IPS-18a (cell line): Measurements from ENCODE around the gene PDE7B.
"Not testable (repeated sequence)": the region's sequence is repeated elsewhere in the genome, so short reads cannot be mapped to it uniquely, and the experiment has no call there.

Source experiments
- H3K27ac ChIP-seq: one replicate; pipeline ENCODE4 v1.5.1; 2013; ENCODE audit warnings: low read length
- H3K27me3 ChIP-seq: one replicate; pipeline ENCODE4 v1.6.1; 2013; ENCODE audit warnings: mild to moderate bottlenecking, low read length; ENCODE audit not compliant: control insufficient read depth, insufficient read depth
- H3K36me3 ChIP-seq: one replicate; pipeline ENCODE4 v1.6.1; 2013; ENCODE audit warnings: low read depth, low read length; ENCODE audit not compliant: control insufficient read depth
- H3K4me1 ChIP-seq: one replicate; pipeline ENCODE4 v1.6.1; 2013; ENCODE audit warnings: low read depth, low read length; ENCODE audit not compliant: control insufficient read depth
- H3K4me3 ChIP-seq: one replicate; pipeline ENCODE4 v1.5.1; 2013; ENCODE audit warnings: low read length
- H3K9ac ChIP-seq: one replicate; pipeline ENCODE4 v1.6.1; 2013; ENCODE audit warnings: mild to moderate bottlenecking, low read length, moderate library complexity
- H3K9me3 ChIP-seq: one replicate; pipeline ENCODE4 v1.6.1; 2013; ENCODE audit warnings: low read depth, low read length; ENCODE audit not compliant: control insufficient read depth

The PDE7B gene

DNA sequence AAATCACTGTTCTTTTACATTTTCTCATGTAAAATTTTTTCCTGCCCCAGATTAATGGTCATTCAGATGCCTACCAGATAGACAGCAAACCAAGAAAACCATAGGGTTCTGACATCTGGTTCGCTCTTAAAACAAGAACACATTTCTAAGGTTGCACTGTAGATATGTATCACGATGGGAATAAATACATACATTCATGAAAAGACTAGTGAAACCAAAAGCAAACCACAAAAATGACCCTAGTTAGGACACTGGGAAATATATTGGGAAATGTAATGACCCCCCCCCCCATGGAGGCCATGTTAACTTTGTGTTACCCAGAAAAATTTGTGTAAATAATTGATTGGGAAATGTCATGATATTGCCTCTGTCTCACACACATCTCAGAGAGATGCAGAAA lies 361.1 kb downstream of the PDE7B start:
- Histone ChIP-seq H3K9me3 (no peaks in the 10 kb centered on the region), H3K27me3 (no peaks in the 10 kb centered on the region), H3K4me1 (no peaks in the 10 kb centered on the region), H3K4me3 (no peak overlapping the region), H3K27ac (no peak overlapping the region), H3K9ac (no peak overlapping the region), H3K36me3 (no peaks in the 10 kb centered on the region)

GRCh38 chr6:136213012-136213539 lies 361.6 kb downstream of the PDE7B start:
- Histone ChIP-seq H3K4me3 (no peak overlapping the region), H3K27ac (no peak overlapping the region), H3K36me3 (no peaks in the 10 kb centered on the region), H3K9ac (no peak overlapping the region), H3K4me1 (no peaks in the 10 kb centered on the region), H3K27me3 (no peaks in the 10 kb centered on the region), H3K9me3 (no peaks in the 10 kb centered on the region)

DNA sequence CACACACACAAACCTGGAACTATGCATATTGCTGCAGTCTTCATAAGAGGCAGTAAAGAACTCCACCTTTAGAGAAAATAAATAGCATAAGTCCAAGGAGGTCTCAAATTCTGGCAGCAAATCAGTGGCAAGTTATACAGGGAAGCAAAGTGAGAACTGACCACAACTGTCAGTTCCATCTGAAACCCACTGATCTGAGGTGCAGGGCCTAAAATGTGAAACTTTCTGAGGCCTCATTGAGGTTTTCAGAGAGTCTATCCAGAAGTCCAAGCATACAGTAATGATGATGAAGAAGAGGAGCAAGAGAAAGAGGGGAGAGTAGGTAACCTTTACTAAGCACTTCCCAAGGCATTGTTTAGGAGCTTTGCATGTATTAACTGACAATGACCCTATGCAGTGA lies 362.4 kb downstream of the PDE7B start:
- H3K9ac ChIP-seq = no peak overlapping the region
- no peak overlapping the region for H3K27ac ChIP-seq
- no peaks in the 10 kb centered on the region for H3K36me3 ChIP-seq
- no peaks in the 10 kb centered on the region for H3K4me1 ChIP-seq
- H3K4me3 ChIP-seq = no peak overlapping the region
- no peaks in the 10 kb centered on the region for H3K27me3 ChIP-seq
- H3K9me3 ChIP-seq = no peaks in the 10 kb centered on the region

DNA sequence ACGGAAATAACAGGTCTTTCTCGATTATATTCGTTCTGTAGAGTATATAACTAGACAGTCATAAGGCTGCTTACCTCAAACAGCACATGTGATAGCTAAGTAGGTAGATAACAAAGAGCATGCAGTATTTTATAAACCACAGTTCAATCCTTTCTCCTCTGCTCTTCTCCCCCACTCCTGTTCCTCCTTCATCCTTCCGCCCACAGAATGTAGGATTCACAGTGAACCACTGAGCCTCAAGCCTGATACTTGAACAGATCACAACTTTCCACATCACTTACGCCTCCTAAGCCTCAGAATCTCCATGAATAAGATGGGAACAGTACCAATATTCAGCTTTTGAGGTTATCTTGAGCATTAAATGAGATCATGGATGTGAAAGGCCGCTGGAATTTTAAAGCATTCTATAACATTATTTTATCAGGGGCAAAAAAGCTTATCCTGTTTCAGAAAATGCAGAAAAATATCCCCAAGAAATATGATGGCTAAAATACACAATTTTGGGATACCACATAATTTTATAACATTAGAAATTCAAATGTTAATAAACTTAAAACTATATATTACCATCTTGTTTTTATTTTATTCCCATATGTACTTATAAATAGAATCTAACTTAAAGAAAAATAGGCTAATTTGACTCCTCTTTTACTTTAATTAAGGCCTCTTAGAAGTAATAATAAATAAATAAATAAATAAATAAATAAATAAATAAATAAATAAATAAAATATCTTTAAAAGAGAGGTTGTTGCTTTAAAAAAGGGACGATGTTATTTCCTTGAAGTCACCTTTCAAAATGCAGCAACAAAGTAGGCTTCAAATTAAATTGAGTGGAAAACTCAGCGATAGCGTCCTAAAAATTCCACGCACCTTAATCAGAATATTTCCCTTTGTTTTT lies 365.3 kb downstream of the PDE7B start:
- no peak overlapping the region for H3K9ac ChIP-seq
- H3K27me3 ChIP-seq = no peaks in the 10 kb centered on the region
- no peaks in the 10 kb centered on the region for H3K4me1 ChIP-seq
- H3K9me3 ChIP-seq = no peaks in the 10 kb centered on the region
- H3K27ac ChIP-seq = no peak overlapping the region
- H3K36me3 ChIP-seq = no peaks in the 10 kb centered on the region
- H3K4me3 ChIP-seq = no peak overlapping the region

DNA sequence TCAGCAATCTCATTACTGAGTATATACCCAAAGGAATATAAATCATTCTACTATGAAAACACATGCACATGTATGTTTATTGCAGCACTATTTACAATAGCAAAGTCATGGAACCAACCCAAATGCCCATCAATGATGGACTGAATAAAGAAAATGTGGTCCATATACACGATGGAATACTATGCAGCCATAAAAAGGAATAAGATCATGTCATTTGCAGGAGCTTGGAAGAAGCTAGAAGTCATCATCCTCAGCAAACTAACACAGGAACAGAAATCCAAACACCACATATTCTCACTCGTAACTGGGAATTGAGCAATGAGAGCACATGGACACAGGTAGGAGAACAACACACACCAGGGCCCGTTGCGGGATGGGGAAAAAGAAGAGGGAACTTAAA lies 373.5 kb downstream of the PDE7B start:
- H3K27ac ChIP-seq, H3K9me3 ChIP-seq, H3K9ac ChIP-seq, H3K27me3 ChIP-seq, H3K4me3 ChIP-seq, H3K4me1 ChIP-seq, H3K36me3 ChIP-seq: not testable (repeated sequence)

DNA sequence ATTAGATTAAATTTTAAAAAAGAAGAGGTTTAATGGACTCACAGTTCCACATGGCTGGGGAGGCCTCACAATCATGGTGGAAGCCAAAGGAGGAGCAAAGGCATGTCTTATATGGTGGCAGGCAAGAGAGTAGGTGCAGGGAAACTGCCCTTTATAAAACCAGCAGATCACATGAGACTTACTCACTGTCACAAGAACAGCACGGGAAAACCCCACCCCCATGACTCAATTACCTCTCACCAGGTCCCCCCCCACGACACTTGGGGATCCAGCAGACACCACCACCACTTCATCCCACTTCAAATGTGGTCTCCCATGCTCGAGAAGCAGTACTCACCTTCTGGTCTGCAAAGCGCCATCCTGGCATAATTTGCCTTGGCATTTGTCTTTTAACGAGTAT lies 374.0 kb downstream of the PDE7B start:
- H3K4me1 ChIP-seq = no peaks in the 10 kb centered on the region
- H3K9ac ChIP-seq = no peak overlapping the region
- H3K27ac ChIP-seq = no peak overlapping the region
- no peaks in the 10 kb centered on the region for H3K9me3 ChIP-seq
- H3K27me3 ChIP-seq = no peaks in the 10 kb centered on the region
- H3K36me3 ChIP-seq = no peaks in the 10 kb centered on the region
- no peak overlapping the region for H3K4me3 ChIP-seq

DNA sequence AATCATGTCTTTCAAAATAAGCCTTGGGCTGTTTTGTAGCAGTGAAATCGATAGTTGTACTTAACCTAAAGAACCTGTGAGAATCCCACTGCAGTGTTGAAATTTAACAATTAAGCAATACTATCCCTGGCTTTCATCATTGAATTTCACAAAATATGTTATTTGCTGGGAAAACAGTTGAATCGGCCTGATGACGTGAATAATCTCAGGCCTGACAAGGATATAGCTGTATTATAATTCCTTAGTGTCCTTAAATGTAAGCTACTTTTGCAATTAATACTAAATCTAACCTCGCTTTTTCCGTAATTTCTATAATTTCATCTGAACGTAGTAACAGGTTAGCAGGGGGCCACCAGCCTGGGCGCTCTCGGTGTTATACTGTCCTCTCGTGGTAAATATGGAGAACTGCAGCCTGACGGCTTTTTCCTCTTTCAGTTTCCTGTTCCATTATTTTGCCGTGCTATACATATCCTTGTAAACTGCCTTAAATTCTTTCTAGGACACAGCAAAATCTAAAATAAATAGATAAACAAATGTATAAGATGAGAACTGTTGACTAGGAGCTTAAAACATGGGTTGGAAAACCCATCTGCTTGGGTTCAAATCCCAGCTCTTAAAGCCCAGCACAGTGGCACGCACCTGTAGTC lies 374.6 kb downstream of the PDE7B start:
- Histone ChIP-seq H3K36me3 (no peaks in the 10 kb centered on the region), H3K4me1 (no peaks in the 10 kb centered on the region), H3K9me3 (no peaks in the 10 kb centered on the region), H3K9ac (no peak overlapping the region), H3K27me3 (no peaks in the 10 kb centered on the region), H3K4me3 (no peak overlapping the region), H3K27ac (no peak overlapping the region)

DNA sequence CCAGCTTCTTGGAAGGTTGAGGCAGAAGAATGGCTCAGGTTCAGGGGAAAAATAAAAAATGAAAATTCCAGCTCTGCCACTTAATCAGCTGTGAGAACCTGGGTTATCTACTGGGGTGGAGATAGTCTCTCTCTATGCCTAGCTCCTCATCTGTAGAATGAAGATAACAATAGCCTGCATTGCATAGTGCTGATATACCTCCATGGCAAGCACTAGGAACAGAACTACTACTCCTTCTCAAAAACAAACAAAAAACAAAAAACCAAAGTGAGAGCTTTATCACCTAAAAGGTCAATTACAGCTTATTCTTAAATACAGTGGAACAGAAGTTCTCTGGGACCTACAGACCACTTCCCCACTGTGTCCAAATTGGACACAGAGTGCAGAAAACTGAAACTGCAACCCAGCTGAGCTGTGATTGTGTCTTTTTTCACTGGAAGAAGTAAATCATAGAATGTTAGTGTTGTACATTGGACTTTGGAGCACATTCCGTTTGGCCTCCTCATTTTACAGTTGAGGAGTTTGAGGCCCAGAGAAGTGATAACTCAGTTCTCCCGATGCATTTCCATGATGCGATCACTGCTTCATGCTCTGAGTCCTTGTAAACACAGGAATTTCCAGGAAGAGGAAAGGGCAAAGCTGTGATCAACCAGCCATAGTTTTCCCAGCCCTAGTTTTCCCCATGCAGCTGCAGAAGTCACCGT lies 375.3 kb downstream of the PDE7B start:
- H3K4me3 ChIP-seq = no peak overlapping the region
- H3K4me1 ChIP-seq = no peaks in the 10 kb centered on the region
- no peaks in the 10 kb centered on the region for H3K27me3 ChIP-seq
- H3K9ac ChIP-seq = no peak overlapping the region
- no peak overlapping the region for H3K27ac ChIP-seq
- no peaks in the 10 kb centered on the region for H3K36me3 ChIP-seq
- no peaks in the 10 kb centered on the region for H3K9me3 ChIP-seq

DNA sequence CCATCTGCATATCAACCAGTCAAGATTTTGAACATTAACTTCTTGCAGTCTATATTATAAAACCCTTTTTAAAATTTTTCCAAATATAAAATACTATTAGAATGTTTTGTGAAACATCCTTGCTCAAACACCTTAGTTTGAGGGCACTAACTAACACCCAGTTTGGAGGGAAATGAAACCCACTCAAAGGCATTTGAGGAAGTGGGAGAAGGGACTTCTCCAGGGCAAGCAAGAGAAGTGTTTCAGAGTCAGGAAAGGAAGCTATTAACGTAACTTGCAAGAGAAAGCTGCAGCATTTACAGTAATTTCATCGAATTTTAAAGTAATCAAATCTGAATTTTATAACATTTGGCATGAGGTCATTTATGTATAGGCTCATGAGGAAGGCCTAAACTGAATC lies 377.3 kb downstream of the PDE7B start:
- Histone ChIP-seq H3K27me3 (no peaks in the 10 kb centered on the region), H3K4me1 (no peaks in the 10 kb centered on the region), H3K9ac (no peak overlapping the region), H3K4me3 (no peak overlapping the region), H3K9me3 (no peaks in the 10 kb centered on the region), H3K27ac (no peak overlapping the region), H3K36me3 (no peaks in the 10 kb centered on the region)

- Histone ChIP-seq H3K27me3 (no peaks in the 10 kb centered on the region), H3K27ac (no peak overlapping the region), H3K36me3 (no peaks in the 10 kb centered on the region)
These were observed 378.8 kb downstream of the PDE7B start for GRCh38 chr6:136230219-136230853.

DNA sequence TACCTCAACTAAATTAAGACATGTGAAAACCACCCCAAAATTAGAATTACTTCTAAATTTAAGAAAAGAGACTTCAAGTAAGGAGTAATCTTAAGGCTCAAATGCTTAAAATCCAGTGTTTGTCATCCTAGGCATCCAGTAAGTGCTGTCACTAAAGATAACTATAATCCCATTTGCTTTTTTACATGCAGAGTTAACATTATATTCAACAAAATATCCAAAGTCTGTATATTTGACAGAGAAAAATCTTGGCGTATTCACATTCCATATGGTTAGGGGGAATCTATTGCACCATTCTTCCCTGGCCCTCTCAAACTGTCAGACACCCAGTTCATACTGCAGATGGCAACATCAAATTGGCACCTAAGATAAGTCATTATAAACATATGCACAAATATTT lies 381.2 kb downstream of the PDE7B start:
- Histone ChIP-seq H3K4me1 (no peaks in the 10 kb centered on the region), H3K4me3 (no peak overlapping the region), H3K36me3 (no peaks in the 10 kb centered on the region), H3K27ac (no peak overlapping the region), H3K27me3 (no peaks in the 10 kb centered on the region), H3K9ac (no peak overlapping the region), H3K9me3 (no peaks in the 10 kb centered on the region)

More at GRCh38 chr6:136230219-136230853, 378.8 kb downstream of the PDE7B start:
- Histone ChIP-seq H3K9ac (no peak overlapping the region), H3K4me3 (no peak overlapping the region), H3K9me3 (no peaks in the 10 kb centered on the region), H3K4me1 (no peaks in the 10 kb centered on the region)
